HT1080 (cell line): ENCODE results near the gene LKAAEAR1. TPM values are rescaled to one million over a fixed set of nuclear protein-coding genes. Genes with fewer than 3 reads are reported as not detected.
A peak's percentile ranks its signal among the peaks of the same experiment; 100 is the strongest.
"Not testable (repeated sequence)": the region's sequence is repeated elsewhere in the genome, so short reads cannot be mapped to it uniquely, and the experiment has no call there.

Experiments used
- DNase-seq: peaks from one replicate; pipeline ENCODE4 v3.0.0-alpha.2; 2015; ENCODE audit warnings: low read depth
- polyA plus RNA-seq, 2 experiments: library from polyadenylated mRNA; depleted of rRNA; stranded (reverse); fragments of >200 nt; gene quantifications; 2 replicates each; pipeline ENCODE4 v1.2.3, GENCODE V29; 2015
- total RNA-seq: library from RNA; depleted of rRNA; stranded (reverse); fragments of >200 nt; shearing (Covaris generic); gene quantifications from 2 replicates; pipeline ENCODE4 v1.2.3, GENCODE V29; 2014; rRNA removed

Gene LKAAEAR1, protein sequence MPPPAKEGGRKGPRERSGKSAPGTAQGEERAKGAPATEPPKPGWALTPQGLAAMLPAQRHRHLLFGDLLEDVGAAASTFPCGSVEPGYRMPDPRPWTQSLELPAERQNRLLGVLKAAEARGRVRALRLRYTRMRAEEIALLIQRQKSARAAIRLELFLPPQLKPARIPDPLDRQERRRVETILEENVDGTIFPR
- 0.84 and 1.0 TPM in 2 replicates for total RNA-seq
- polyA plus RNA-seq (2015; cell fraction: cytosol; rRNA removed), result 0.38 and 0.60 TPM in 2 replicates
- 2.6 TPM in 1 of 2 replicates, not detected in the other for polyA plus RNA-seq (2015; cell fraction: nucleus; rRNA removed)

DNA sequence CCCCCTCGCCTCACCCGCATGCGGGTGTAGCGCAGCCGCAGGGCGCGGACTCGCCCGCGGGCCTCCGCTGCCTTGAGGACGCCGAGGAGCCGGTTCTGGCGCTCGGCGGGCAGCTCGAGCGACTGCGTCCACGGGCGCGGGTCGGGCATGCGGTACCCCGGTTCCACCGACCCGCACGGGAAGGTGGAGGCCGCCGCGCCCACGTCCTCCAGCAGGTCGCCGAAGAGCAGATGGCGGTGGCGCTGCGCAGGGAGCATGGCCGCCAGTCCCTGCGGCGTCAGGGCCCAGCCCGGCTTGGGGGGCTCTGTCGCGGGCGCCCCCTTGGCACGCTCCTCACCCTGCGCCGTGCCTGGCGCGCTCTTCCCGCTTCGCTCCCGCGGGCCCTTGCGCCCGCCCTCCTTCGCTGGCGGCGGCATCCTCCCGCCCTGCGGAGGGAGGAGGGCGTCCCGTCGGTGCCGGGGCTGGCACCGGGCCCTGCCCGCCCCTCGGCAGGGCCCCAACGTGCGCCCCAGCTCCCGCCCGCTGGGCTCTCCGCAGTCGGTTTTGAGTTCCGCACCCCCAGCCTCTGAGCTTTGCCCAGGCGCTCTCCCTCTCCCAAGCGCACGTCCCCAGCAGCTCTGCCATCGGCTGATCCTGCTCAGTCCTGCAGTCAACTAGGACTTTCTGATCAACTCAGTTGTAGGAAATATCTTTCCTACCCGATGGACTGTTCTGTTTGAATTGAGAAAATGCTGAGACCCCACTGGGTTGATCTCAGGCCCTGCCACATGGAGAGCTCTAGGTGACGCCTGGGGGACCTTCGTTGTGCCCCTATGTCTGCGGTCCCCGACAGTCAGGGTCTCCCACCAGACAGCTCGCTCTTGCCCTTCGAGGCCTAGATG is at the start of gene LKAAEAR1:
TSS of gene LKAAEAR1 (minus strand) at position 595 of the 881 bp plus-strand sequence. CDS start at position 416, 179 bp downstream.
- DNase-seq, result no peak

DNA sequence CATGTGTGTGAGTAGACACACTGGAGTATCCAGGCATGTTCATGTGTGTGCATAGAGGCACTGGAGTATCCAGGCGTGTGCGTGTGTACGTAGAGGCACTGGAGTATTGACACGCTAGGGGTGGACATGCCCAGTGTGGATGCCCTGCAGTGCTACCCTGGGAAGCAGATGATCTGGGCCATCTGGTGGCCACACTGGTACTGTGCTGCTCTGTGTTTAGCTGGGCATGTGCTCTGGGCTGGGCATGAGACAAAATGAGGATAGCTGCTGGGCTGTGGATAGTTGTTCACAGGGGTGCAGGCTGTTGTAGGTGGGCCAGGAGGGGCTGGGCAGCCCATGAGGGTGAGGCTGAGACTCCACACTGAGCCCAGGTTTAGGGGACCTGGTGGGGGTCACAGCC is 47.2 kb upstream of the LKAAEAR1 start:
- peak; percentile 53 for DNase-seq

DNA sequence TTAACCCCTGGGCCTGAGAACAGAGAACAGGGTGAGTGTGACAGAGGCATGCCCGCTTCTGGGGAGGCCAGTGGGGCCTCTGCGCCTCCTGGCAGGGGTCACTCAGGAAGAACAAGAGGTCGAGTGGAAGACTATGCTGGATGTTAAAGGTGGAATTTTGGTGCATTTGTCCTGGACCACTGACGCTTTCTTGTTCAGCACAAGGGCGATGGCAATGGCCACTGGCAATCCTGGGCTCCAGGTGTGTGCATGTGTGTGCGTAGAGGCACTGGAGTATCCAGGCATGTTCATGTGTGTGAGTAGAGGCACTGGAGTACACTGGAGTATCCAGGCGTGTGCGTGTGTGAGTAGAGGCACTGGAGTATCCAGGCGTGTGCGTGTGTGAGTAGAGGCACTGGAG is 46.7 kb upstream of the LKAAEAR1 start:
- no peak for DNase-seq

DNA sequence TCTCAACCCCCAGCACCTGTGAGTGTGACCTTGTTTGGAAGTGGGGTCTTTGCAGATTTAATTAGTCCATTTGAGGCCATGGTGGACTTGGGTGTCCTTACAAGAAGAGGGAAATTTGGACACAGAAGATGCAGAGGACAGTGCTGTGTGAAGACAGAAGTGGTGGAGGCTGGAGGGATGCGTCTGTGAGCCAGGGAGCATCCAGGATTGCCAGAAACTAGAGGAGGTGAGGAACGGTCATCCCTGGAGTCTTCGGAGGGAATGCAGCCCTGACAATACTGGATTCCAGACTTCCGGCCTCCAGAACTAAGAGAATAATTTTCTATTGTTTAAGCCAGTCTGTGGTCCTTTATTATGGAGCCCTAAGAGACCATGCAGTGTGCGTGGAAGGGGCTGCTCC is 46.1 kb upstream of the LKAAEAR1 start:
- no peak for DNase-seq

DNA sequence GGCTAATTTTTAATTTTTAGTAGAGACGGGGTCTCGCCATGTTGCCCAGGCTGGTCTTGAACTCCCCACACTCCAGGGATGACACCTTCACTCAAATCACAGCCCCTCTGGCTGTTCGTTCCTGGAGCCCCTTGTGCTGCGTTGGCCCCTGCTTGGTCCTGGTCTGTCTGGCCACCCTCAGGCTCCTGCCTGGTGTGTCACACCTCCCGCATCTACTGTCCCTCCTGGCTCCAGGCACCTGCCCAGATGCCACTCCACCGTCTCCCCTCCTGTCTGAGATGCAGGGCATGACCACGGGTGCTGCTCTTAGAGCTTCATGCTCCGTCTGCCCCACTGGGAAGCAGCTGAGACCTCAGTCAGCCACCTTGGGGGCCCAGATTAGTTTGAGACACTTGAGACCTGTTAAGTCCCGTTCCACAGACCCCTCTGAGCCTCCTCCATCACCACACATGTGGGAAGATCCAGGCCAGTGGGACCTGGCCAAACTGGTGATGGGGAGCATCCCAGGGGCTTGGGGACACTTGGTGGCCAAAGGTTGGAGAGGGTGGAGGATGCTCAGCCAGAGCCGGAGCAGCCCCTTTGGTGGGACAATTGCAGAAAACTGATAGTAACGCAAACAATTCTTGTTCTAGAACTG is 45.1 kb upstream of the LKAAEAR1 start:
- DNase-seq, result no peak

DNA sequence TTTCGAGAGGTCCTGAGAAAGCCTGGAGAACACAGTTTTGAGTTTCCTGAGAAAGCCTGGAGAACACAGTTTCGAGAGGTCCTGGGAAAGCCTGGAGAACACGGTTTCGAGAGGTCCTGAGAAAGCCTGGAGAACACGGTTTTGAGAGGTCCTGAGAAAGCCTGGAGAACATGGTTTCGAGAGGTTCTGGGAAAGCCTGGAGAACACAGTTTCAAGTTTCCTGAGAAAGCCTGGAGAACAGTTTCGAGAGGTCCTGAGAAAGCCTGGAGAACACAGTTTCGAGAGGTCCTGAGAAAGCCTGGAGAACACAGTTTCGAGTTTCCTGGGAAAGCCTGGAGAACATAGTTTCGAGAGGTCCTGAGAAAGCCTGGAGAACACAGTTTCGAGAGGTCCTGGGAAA is 39.3 kb upstream of the LKAAEAR1 start:
- DNase-seq, result not testable (repeated sequence)

DNA sequence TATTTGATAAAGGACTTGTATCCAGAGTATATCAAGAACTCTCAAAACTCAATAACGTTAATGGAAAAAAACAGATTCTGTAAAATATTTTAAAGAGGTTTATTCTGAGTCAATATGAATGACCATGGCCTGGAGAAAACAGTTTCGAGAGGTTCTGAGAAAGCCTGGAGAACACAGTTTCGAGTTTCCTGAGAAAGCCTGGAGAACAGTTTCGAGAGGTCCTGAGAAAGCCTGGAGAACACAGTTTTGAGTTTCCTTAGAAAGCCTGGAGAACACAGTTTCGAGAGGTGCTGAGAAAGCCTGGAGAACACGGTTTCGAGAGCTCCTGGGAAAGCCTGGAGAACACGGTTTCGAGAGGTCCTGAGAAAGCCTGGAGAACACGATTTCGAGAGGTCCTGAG is 38.7 kb upstream of the LKAAEAR1 start:
- DNase-seq, result not testable (repeated sequence)

DNA sequence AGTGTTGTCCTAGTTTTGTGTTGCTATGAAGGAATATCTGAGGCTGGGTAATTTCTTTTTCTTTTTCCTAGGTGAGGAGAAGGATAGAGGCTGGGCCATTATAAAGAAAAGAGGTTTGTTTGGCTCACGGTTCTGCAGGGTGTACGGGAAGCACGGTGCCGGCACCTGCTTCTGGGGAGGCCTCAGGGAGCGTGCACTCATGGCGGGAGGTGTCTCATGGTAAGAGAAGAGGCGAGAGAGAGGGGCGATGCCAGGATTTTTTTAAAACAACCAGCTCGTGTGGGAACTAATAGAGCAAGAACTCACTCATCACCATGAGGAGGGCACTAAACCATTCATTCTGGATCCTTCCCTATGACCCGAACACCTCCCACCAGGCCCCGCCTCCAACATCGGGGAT is 37.4 kb upstream of the LKAAEAR1 start:
- no peak for DNase-seq

DNA sequence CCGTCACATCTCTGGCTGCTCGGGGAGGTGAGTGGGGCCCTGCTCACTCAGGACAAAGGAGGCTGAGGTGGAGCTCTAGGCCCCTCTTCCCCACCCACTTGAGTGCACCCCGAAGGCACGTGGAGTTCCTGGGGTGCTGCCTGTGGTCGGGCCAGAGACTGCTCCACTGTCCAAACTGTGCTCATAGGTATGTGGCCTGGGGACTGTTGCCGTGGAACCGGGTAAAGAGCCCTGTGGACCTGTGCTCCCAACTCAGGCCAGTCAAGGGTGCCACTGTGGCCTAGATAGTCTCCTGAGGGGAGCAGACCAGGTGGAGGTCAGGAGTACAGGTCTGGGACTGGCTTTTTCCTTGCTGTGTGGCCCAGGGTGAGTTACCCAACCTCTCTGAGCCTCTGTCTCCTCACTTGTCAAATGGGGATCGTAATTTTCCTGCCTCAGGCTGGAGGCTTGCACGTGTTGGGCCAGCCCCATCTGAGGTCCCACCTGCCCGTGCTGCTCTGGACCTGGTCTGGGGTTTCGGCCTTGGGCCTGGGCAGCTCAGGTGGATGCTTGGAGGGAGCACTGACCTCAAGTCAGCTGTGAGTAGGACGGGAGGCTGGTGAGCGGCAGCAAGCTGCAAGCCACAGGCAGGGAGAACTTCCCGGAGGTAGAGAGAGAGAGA is 35.6 kb upstream of the LKAAEAR1 start:
- DNase-seq, result no peak

DNA sequence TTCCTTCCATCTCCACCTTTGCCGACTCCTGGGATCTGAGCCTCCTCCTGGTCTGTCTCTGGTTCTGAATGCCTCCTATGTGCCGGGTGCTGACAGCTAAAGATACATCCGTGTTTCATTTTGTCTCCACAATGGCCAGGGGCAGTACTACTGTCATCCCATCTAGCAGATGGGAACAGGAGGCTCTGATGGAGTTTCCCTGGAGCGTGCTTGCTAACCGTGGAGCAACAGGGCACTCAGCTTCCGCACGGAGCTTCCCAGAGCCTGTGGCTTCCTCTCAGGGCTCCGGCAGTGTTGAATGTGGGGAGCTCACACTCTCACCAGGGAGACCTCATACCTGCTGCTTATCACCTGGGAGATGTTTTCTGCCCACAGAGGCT is 35.1 kb upstream of the LKAAEAR1 start:
- DNase-seq, result no peak

DNA sequence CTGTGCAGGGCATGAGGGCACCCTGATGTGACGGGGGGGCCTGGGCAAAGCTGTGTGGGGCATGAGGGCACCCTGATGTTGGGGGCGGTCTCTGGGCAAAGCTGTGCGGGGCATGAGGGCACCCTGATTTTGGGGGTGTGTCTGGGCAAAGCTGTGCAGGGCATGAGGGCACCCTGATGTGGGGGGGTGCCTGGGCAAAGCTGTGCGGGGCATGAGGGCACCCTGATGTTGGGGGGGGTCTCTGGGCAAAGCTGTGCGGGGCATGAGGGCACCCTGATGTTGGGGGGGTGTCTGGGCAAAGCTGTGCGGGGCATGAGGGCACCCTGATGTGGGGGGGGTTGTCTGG is 33.2 kb upstream of the LKAAEAR1 start:
- DNase-seq, result not testable (repeated sequence)

DNA sequence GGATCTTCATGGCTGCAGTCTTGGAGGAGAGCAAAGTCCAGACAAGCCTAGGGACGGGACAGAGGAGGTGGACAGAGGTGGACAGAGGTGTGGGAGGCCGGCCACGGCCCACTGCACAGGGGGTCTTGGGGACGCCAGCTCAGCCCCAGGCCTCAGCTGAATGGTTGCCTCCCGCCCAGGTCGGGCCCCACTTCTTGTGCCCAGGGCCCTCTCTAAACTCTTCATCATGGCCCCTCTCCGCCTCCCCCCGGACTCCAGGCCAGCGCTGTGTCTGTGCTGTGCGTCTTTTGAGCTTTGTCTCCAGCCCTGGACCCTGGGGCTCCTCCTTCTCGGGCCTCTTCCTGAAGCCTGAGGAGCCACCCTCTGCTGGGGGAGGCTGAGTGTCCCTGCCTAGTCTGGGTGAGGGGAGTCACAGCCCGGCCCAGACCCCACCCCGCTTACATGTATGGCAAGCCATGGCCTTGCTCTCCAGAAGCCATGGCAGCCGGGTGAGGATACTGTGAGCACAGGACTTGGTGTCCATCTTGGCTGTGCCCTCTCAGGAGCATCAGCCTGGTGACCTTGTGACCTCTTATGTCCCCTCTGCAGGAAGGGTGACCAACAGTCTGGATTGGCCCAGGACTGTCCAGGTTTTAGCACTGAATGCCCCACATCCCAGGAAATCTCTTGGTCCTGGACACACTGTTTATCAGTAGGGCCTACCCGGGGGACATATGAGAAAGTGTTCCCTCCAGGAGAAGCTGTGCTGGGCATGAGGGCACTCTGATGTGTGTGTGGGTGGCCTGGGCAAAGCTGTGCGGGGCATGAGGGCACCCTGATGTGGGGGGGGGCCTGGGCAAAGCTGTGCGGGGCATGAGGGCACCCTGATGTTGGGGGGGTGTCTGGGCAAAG is 32.6 kb upstream of the LKAAEAR1 start:
- no peak for DNase-seq

DNA sequence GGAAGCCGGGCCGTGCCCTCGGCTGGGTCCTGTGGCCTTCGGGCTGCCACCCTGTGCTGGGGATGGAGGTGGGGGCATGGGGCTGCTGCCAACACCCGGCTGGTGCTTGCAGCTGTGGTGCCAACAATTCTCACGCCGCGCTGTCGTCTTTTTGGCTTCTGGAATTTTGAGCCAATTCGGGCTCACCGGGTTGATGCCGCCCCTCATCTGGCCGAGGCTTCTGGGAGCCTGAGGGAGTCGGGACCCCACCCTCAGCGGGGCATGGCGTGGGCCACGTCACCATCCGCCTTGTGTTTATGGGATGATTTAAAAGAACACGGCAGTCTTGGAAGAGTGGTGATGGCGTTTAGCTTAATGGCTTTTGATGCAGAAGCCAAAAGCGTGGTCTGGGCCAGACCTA is 31.8 kb upstream of the LKAAEAR1 start:
- DNase-seq, result no peak

DNA sequence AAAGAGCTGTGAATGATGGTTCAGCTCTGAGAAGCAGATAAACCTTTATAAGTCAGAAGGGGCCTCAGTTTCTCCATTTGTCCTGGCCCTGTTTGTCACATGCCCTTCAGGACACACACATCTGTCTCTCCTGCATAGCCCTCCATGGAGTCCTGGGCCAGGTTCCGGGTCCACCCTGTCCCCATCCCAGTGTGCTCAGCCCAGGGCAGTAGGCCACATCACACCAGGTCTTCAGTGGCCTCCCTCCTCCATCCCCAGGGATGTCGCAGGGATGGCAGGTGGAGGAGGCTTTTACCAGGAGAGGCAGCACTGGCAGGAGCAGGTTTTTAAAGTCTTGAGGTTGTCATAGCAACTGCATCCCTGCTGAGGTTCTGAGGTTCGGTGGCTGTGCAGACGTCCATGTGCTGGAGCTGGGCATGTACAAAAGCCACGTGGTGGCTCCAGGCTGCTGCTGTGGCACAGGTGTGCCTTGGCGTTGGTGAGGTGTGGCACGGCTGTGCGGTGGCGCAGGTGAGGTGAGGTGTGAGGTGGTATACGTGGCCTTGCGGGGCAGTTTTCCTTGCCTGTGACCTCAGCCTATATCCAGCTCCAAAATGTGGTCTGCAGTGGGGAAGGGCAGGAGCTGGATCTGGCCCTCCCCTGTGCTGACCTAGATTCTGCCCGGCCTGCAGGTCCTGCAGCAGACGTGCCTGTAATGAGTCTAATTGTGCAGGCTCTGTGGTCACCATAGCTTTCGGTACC is 31.1 kb upstream of the LKAAEAR1 start:
- no peak for DNase-seq

DNA sequence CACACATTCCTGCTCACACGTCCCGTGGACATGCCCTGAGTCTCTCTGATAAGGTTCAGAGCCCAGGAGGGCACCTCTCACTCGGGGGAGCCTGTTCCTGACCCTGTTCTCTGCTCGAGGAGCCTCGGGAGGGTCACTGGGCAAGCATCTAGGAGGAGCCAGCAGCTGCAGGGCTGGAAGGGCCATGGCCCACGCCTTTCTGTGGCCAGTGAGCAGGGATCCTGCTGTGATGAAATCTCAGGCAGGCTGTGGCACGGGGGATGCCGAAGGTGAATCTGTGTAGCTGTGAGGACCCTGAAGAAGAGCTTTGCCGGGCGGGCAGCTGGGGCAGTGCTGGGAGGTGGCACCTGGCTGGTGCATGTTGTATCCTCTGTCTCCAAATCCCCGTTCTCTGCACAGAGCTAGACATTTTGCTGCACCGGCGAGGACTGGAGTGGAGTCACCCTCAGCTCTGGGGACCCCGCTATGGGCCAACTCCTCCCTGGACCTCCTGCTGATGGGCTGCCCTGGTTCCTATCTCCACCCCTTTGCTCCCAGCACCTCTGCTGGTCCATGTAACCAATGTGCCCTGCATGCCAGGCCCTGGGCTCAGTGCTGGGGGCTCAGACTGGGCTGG is 30.3 kb upstream of the LKAAEAR1 start:
- no peak for DNase-seq

DNA sequence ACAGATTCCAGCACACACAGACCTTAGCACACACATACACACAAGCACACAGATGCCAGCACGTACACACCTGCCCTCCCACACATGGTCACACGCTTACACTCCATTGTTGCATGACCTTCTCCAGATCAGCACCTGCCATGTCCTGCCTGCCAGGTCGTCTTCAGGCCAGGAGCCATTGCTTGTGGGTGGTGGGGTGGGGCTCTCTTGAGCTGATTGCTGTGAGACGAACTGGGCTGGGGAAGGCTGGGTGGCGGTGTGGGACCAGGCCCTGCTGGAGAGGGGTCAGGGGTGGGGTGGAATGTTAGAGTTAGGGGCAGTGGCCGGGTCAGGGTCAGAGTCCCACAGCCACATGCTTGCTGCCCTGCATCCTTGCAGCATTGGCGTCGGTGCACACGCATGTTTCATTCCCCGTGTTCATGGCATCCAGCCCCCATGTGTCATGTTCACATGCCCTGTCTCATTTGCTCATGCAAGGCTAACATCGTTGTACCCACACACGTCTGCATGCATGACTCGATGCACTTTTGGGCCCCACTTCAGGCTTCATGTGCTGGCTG is 29.7 kb upstream of the LKAAEAR1 start:
- no peak for DNase-seq

DNA sequence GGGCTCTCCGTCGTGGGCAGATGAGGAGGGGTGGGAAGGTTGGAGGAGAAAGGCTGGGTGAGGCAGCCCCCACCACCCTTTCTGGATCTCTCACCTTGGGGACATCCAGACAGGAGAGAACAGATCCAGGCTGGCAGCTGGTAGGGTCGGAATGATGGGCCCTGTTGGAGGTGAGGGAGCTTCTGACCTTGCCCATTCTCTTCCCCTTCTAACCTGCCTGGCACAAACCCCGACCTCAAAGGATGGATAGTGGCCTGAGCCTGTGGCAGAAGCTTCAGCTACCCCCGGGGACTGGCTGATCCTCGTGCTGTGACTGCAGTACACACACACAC is 29.2 kb upstream of the LKAAEAR1 start:
- no peak for DNase-seq

DNA sequence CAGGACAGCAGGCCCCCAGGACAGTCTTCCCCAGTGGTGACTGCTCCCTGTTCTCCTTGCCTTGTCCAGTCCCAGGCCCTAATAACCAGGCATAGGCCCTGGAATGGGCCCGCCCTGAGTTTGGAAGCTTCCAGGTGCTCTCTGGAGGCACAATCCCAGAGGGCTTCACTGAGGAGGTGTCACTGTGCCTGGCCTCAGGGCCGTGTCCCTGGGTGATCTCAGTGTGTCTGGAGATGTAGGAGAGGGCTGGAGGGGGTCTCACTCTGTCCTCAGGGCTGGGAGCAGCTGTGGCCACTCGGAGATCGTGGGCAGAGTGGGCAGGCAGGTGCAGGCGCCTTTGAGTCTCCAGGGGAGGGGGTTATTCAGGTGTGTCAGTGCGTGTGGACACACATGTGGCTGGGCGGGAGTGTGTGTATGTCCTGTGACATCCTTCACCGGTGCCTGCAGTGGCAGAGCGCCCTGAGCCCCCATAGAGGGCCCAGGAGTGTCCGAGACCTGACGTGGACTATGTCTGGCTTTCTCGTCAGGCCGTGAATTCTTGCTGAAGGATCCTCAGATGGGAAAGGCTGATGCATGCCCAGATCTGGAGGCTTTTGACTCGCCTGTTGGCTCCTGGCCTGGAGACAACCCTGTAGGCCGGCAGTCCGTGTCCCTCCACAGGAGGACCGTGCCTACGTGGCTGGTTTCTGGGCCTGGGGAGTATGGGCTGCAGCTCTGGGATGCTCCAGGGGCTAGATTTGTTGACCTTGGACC is 28.7 kb upstream of the LKAAEAR1 start:
- DNase-seq, result no peak
